ENCODE measurements around the gene RHOT2.

DNA sequence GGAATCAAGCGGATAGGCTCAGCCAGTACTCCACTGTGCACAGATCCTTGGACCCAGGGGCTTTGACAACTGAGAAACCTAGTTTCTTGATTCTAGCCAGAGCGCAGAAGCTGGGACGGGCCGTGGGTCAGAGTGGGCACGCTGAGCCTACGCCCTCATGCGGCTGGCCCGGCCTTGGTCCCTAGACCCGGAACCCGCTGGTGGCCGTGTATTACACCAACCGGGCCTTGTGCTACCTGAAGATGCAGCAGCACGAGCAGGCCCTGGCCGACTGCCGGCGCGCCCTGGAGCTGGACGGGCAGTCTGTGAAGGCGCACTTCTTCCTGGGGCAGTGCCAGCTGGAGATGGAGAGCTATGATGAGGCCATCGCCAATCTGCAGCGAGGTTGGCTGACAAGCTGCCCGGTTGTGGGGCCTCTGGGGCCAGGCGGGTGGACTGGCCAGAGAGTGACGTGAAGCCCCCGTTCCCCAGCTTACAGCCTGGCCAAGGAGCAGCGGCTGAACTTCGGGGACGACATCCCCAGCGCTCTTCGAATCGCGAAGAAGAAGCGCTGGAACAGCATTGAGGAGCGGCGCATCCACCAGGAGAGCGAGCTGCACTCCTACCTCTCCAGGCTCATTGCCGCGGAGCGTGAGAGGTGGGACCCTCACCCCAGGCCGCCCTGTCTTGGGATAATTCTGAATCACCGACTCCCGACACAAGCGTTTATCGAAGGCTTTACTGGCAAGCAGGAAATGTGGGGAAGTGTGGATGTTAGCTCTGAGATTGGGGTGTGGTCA lies 13.2 kb downstream of the RHOT2 start:
- TF ChIP-seq EP300 (IDR thresholded peaks at IDR 0.05), result no peak
- TF ChIP-seq, protein P1, sequence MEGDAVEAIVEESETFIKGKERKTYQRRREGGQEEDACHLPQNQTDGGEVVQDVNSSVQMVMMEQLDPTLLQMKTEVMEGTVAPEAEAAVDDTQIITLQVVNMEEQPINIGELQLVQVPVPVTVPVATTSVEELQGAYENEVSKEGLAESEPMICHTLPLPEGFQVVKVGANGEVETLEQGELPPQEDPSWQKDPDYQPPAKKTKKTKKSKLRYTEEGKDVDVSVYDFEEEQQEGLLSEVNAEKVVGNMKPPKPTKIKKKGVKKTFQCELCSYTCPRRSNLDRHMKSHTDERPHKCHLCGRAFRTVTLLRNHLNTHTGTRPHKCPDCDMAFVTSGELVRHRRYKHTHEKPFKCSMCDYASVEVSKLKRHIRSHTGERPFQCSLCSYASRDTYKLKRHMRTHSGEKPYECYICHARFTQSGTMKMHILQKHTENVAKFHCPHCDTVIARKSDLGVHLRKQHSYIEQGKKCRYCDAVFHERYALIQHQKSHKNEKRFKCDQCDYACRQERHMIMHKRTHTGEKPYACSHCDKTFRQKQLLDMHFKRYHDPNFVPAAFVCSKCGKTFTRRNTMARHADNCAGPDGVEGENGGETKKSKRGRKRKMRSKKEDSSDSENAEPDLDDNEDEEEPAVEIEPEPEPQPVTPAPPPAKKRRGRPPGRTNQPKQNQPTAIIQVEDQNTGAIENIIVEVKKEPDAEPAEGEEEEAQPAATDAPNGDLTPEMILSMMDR (IDR thresholded peaks at IDR 0.05), result no peak
